SK-N-SH (cell line): ENCODE measurements around the gene CEACAM7.

Source experiments
- CHD2 ChIP-seq: fragments of 150-350 bp; IDR thresholded peaks from 2 replicates; pipeline ENCODE4 v1.6.1; 2018; ENCODE audit warnings: low read length; ENCODE audit not compliant: partially characterized antibody
- CTCF ChIP-seq: fragments of 200-600 bp; sonication (generic); IDR thresholded peaks from 2 replicates; pipeline ENCODE4 v1.6.1; 2017; ENCODE audit warnings: antibody characterized with exemption, mild to moderate bottlenecking, moderate library complexity
- EP300 ChIP-seq, 2 experiments: IDR thresholded peaks; 2 replicates each; pipeline versions ENCODE4 v1.4.0 to v1.6.1; 2012; ENCODE audit warnings: borderline replicate concordance in 1 of 2, low read depth in 1 of 2, low read length in 1 of 2
- MXI1 ChIP-seq: IDR thresholded peaks from 2 replicates; pipeline ENCODE4 v1.6.1; 2012; ENCODE audit warnings: mild to moderate bottlenecking, low read depth, low read length, improper control_type of control experiment
- PBX3 ChIP-seq: IDR thresholded peaks from 2 replicates; pipeline ENCODE4; 2012
- POLR2AphosphoS5 ChIP-seq: IDR thresholded peaks from 2 replicates; pipeline ENCODE4 v1.6.1; 2012; ENCODE audit warnings: low read depth, low read length
- RAD21 ChIP-seq: IDR thresholded peaks from 2 replicates; pipeline ENCODE4 v1.6.1; 2012; ENCODE audit warnings: mild to moderate bottlenecking, low read length
- RCOR1 ChIP-seq: fragments of 150-350 bp; IDR thresholded peaks from 2 replicates; pipeline ENCODE4 v1.6.1; 2017; ENCODE audit warnings: antibody characterized with exemption, low read length
- SMC3 ChIP-seq: IDR thresholded peaks from 2 replicates; pipeline ENCODE4 v1.6.1; 2012; ENCODE audit warnings: low read depth, low read length, improper control_type of control experiment
- TEAD4 ChIP-seq: IDR thresholded peaks from 2 replicates; pipeline ENCODE4 v1.4.0; 2012; ENCODE audit warnings: mild to moderate bottlenecking, borderline replicate concordance; ENCODE audit not compliant: insufficient read depth
- USF2 ChIP-seq: fragments of 150-350 bp; IDR thresholded peaks from 2 replicates; pipeline ENCODE4 v1.6.1; 2017; ENCODE audit warnings: antibody characterized with exemption, low read length, low read depth, borderline replicate concordance
- YY1 ChIP-seq: IDR thresholded peaks from 2 replicates; pipeline ENCODE4 v1.4.0; 2012; ENCODE audit warnings: low read depth, mild to moderate bottlenecking

- TF ChIP-seq MXI1 (no peak), CHD2 (no peak), CTCF (no peak), RCOR1 (no peak), TEAD4 (no peak), PBX3 (no peak), RAD21 (no peak), POLR2AphosphoS5 (no peak), USF2 (no peak), SMC3 (no peak), EP300 (IDR thresholded peaks at IDR 0.05; ENCODE audit: borderline replicate concordance in 1 of 2, low read depth in 1 of 2, low read length in 1 of 2) (no peak), YY1 (no peak)
Observed at GRCh38 chr19:41671486-41671885, 16.6 kb downstream of the CEACAM7 start.
